ENCODE results near the gene ST6GAL2.

The ST6GAL2 gene

DNA sequence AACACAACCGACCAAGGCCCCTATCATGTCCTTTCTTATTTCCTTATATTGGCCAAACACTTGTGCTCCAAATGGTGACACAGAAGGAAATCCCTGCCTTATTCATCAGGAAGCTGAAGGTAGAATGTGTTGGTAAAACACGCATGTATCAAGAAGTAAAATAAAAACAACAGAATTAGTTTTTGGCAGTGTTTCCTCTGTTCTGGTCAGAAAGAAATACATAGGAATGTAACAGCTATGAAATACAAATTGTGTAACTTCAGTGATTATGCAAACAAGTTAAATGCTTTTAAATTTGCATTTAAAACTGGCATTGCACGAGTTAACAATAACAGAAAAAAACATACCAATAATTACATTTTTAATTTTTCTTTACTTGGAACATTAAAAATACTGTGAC lies 19.3 kb downstream of the ST6GAL2 start:
- no peak for TF ChIP-seq CTCF (IDR thresholded peaks at IDR 0.05; ENCODE audit: borderline replicate concordance, insufficient read depth, low read depth, low read length)
- no peak overlapping the region for H3K4me3 ChIP-seq (ENCODE audit: low read depth, low read length)

DNA sequence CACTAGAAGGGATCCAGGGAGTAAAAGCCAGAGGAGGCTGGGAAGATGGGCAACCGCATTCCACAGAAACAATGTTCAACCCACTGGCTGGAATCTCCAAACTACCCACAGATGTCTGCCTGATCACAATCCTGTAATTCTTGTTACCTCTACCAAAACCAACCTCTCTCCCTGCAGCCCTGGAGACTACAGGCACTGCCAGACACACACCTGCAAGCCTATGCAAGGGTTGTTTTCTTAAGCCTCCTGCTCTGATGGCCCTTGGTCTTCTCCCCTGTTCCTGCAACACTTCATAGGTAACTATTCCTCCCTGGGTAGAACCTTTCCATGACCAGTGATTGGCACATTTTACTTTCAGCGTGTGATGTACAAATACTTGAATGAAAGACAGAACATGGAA lies 21.9 kb downstream of the ST6GAL2 start:
- H3K4me3 ChIP-seq (ENCODE audit: low read depth, low read length): no peak overlapping the region
- no peak for TF ChIP-seq CTCF (IDR thresholded peaks at IDR 0.05; ENCODE audit: borderline replicate concordance, insufficient read depth, low read depth, low read length)

- no peak for TF ChIP-seq CTCF (IDR thresholded peaks at IDR 0.05; ENCODE audit: borderline replicate concordance, insufficient read depth, low read depth, low read length)
- no peak overlapping the region for H3K4me3 ChIP-seq (ENCODE audit: low read depth, low read length)
Measured at GRCh38 chr2:106863387-106863786, 22.6 kb downstream of the ST6GAL2 start.

DNA sequence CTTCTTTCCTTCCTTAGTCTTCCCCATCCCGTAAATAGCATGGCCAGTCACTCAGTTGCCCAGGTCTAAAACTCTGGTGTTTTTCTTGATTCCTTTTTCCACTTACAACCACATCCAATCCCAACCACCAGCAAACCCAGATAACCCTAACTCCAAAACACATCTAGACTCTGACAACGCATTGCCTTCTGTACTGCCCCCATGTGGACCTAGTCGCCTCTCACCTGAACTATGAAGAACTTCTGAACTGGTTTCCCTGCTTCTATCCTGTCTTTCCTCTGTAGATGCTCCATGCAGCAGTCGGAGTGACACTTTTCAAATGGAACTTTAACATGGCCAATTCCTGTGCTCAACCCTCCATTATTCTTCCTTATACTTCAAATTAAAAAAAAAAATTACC lies 26.5 kb downstream of the ST6GAL2 start:
- no peak for TF ChIP-seq CTCF (IDR thresholded peaks at IDR 0.05; ENCODE audit: borderline replicate concordance, insufficient read depth, low read depth, low read length)
- no peak overlapping the region for H3K4me3 ChIP-seq (ENCODE audit: low read depth, low read length)

DNA sequence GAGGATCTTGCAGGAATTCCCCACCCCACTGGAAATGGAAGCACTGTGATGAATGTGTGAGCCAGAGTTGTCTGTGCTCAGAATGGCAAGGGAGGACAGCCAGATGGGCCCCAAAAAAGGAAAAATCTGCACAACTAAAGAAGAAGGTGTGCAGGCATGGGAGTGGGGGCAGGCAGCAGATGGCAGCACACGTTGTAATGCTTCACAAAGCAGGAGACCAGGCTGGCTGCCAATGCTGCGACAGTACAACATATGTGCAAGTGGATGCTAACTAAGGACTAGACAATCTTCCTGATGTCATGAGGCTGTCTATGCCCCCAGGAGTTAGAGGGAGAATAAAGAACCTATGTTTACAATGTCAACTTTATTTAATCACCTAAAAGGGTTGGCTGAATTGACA lies 27.2 kb downstream of the ST6GAL2 start:
- no peak for TF ChIP-seq CTCF (IDR thresholded peaks at IDR 0.05; ENCODE audit: borderline replicate concordance, insufficient read depth, low read depth, low read length)
- H3K4me3 ChIP-seq (ENCODE audit: low read depth, low read length): no peak overlapping the region

DNA sequence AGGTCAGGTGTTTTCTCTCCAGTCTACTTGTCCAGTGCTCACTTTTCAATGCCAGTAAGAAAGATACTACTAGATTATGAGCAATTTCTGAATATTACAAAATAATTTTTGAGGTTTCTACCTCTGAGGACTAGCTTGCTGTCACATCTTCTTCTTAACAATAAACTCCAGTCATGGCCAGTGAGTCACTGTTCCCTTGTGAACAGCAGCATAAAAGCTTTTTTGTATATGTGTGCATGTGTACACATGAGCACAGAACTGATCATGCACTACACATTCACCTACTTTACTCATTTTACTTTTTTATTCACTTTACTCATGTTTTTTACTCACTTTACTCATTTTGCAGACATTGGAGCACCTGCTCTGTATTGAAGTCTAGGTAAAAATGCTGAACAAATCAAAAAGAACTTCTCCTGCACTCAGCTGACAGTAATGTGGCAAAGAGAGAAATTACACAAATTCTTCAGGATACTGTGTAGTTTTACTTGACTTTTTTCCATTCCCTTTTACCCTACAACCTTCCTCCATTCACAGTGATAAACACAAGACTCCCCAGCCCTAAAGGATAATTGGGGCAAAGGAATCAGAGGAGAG lies 28.0 kb downstream of the ST6GAL2 start:
- no peak overlapping the region for H3K4me3 ChIP-seq (ENCODE audit: low read depth, low read length)
- no peak for TF ChIP-seq CTCF (IDR thresholded peaks at IDR 0.05; ENCODE audit: borderline replicate concordance, insufficient read depth, low read depth, low read length)

DNA sequence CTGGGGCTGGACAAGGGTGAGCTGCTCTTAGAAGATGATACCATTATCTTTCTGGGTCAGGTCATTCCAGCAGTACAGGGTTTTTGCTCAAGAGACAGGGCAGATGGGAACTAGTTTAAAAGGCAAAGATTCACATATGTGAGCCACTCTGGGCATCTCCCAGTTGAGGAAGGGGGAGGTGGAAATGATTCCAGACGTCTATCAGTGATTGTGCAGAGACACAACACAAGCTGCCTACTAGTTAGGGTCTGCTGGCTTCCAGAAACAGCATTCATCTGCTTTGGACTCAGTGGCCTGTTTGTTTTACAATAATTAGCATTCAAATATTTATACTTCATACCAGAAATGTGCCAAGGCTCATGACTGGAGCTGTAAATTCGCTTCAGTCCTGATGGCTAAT lies 32.3 kb downstream of the ST6GAL2 start:
- no peak overlapping the region for H3K4me3 ChIP-seq (ENCODE audit: low read depth, low read length)
- no peak for TF ChIP-seq CTCF (IDR thresholded peaks at IDR 0.05; ENCODE audit: borderline replicate concordance, insufficient read depth, low read depth, low read length)

Measured in GM12875 (cell line).